GM13976 (cell line): ENCODE data around the gene RAD51B.

Experiments used
- DNase-seq: peaks from one replicate; pipeline ENCODE4 v3.0.0; 2012; ENCODE audit warnings: low spot score
- CTCF ChIP-seq: IDR thresholded peaks from 2 replicates; pipeline ENCODE4 v1.5.1; 2012; ENCODE audit warnings: borderline replicate concordance, mild to moderate bottlenecking; ENCODE audit not compliant: insufficient read depth; ENCODE audit errors: extremely low read depth, missing control alignments, control extremely low read depth
- in situ Hi-C: fragments of 300-500 bp; cut with MboI; formaldehyde crosslinking; loops from one replicate; pipeline ENCODE4 v1.12.0; 2022; ENCODE audit warnings: low sequenced_read_pairs, mixed read lengths, inconsistent platforms; ENCODE audit not compliant: unreplicated experiment

RAD51B gene

DNA sequence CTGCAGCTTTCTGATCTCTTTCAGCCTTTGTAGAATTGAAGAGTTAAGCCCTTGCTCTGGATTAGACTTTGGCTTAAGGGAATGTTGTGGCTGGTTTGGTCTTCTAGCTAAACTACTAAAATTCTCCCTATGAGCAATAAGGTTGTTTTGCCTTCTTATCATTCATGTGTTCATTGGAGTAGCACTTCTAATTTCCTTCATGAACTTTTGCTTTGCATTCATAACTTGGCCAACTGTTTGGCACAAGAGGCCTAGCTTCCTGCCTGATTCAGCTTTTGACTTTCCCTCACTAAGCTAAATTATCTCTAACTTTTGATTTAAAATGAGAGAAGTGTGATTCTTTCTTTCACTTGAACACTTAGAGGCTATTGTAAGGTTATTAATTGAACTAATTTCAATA is 384.3 kb downstream of the RAD51B start:
- DNase-seq: no peak
- in situ Hi-C loops: no loop called here
- TF ChIP-seq CTCF: no peak

GRCh38 chr14:68208218-68208617 is 388.6 kb downstream of the RAD51B start:
- in situ Hi-C loops: no loop called here
- DNase-seq: no peak
- no peak for TF ChIP-seq CTCF

DNA sequence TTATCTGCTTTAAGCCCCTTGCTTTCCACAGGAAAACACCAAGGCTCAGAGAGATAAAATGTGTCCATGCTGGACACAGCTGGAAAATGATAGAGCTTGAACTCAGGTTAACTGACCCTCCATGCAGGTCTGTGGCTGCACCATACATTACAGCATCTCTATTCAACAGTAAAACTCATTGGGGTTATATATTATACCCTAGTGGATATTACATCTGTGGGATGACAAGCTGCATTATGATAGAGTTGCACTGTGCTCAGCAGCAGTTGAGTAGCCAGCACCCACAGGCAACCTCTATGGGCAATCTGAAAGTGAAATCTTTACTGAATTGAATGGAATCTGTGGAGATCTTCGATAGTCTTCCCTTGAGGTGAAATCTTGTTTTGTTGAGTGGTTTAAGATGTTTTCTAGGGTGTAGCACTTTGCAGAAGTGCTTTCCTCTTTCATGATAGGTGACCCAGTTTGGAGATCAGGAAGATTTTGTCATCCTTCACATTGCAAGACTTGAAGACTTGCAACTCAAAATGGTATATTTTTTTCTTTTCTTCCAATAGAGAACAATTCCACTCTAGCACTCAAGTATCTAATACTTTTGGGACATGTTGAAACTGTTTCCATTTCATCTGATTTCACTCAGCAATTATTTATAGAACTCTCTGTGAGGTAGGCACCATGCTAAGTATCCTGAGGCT is 389.2 kb downstream of the RAD51B start:
- in situ Hi-C loops: no loop called here
- no peak for TF ChIP-seq CTCF
- DNase-seq: no peak

- TF ChIP-seq CTCF: no peak
- peak; percentile 76 for DNase-seq
- in situ Hi-C loops: no loop called here
Observed at GRCh38 chr14:68210729-68211299, 391.2 kb downstream of the RAD51B start.

GRCh38 chr14:68211421-68211820 is 391.8 kb downstream of the RAD51B start:
- in situ Hi-C loops: no loop called here
- no peak for TF ChIP-seq CTCF
- DNase-seq: no peak

- in situ Hi-C loops: no loop called here
- DNase-seq: no peak
- TF ChIP-seq CTCF: no peak
Observed at GRCh38 chr14:68211886-68212285, 392.3 kb downstream of the RAD51B start.
